ENCODE data around the gene EVC. TPM values are rescaled to one million over a fixed set of nuclear protein-coding genes. Genes with fewer than 3 reads are reported as not detected.

EVC gene
- total and polyA plus RNA-seq, 2 of the 4 experiments (the other 2 are of a cell fraction), result 16.8 to 18.9 TPM

DNA sequence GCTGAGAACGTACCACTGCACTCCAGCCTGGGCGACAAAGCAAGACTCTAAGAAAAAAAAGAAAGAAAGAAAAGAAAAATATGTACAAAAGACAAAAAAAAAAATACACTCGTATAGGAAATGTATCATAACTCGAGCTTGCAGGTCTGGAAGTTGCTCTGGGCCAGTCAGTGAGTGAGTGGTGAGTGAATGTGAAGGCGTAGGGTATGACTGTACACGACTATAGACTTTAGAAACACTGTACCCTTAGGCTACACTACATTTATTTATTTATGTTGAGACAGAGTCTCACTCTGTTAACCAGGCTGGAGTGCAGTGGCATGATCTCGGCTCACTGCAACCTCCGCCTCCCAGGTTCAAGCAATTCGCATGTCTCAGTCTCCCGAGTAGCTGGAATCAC, 32.0 kb upstream of the EVC start:
- in situ Hi-C loops (cut with MboI; ENCODE audit: low sequenced_read_pairs), result no loop called here
- no peak overlapping the region for H3K56ac ChIP-seq (ENCODE audit: extremely low read depth, insufficient read depth, low read length)
- no CpG with 5 or more reads among the region's 10 CpGs for WGBS, 2 experiments (ENCODE audit: extremely low coverage in 2 of 2, insufficient read length in 1 of 2)

More for the DNA sequence above, 32.0 kb upstream of the EVC start:
- H2BK5ac ChIP-seq (ENCODE audit: low read depth, low read length, poor library complexity, severe bottlenecking), result no peak overlapping the region
- H3K23ac ChIP-seq (ENCODE audit: low read depth, low read length), result no peak overlapping the region
- no peak overlapping the region for H2BK20ac ChIP-seq (ENCODE audit: low read depth, low read length)
- no peak overlapping the region for H3K27ac ChIP-seq (ENCODE audit: insufficient read depth, low read length)
- dilution Hi-C loops (cut with HindIII; ENCODE audit: low sequenced_read_pairs, unreplicated experiment) (no loop called here), intact Hi-C loops (cut with micrococcal nuclease) (no loop called here)
- H4K20me1 ChIP-seq (ENCODE audit: insufficient read depth, low read length), result no peaks in the 10 kb centered on the region
- no peak overlapping the region for H3K4ac ChIP-seq (ENCODE audit: low read depth, low read length)
- ATAC-seq (ENCODE audit: low read depth) (peak; percentile 90), DNase-seq (peak; percentile 87)
- H3K4me2 ChIP-seq (ENCODE audit: low read depth, low read length), result no peak overlapping the region
- H3K36me3 ChIP-seq (ENCODE audit: control insufficient read depth, insufficient read depth, low read length), result peaks cover 50% of the 10 kb centered on the region
- no peak overlapping the region for H3K4me3 ChIP-seq (ENCODE audit: insufficient read depth, low read depth, low read length)
- no TSS peak for BruUV-seq (replicated peaks)
- H3K14ac ChIP-seq (replicated peaks; ENCODE audit: low read depth, low read length), result no peak overlapping the region
- H3K9ac ChIP-seq (ENCODE audit: low read depth, low read length), result no peak overlapping the region
- no peak overlapping the region for H4K8ac ChIP-seq (ENCODE audit: low read depth in 2 of 2, low read length in 2 of 2)
- POLR2A ChIA-PET (ENCODE audit: unreplicated experiment), result no interaction called here
- H3K9me1 ChIP-seq (ENCODE audit: insufficient read depth, low read length), result peaks cover 12% of the 10 kb centered on the region; the same call in 1 of the 2 replicates
- no peaks in the 10 kb centered on the region for H3K4me1 ChIP-seq (ENCODE audit: control insufficient read depth, insufficient read depth, low read length)
- H3K18ac ChIP-seq (ENCODE audit: low read depth, low read length), result no peak overlapping the region
- no peak overlapping the region for H2BK120ac ChIP-seq (ENCODE audit: low read depth, low read length)
- TF ChIP-seq SMC3 (IDR thresholded peaks at IDR 0.05; ENCODE audit: low read depth, low read length) (no peak), RAD21 (IDR thresholded peaks at IDR 0.05; ENCODE audit: low read length) (no peak), MXI1 (IDR thresholded peaks at IDR 0.05; ENCODE audit: borderline replicate concordance, low read depth, low read length) (no peak), MAZ (IDR thresholded peaks at IDR 0.05; ENCODE audit: borderline replicate concordance, low read depth, low read length) (no peak), CHD1 (IDR thresholded peaks at IDR 0.05; ENCODE audit: low read depth, low read length) (no peak), FOS (IDR thresholded peaks at IDR 0.05; ENCODE audit: low read depth, low read length) (no peak), CEBPB (IDR thresholded peaks at IDR 0.05; ENCODE audit: low read depth, low read length) (no peak), POLR2A (IDR thresholded peaks at IDR 0.05; ENCODE audit: low read depth, low read length) (no peak), MAFK (IDR thresholded peaks at IDR 0.05; ENCODE audit: low read depth, low read length) (no peak), BHLHE40 (IDR thresholded peaks at IDR 0.05; ENCODE audit: low read depth, low read length) (no peak), RFX5 (IDR thresholded peaks at IDR 0.05; ENCODE audit: low read depth, low read length) (no peak), NFE2L2 (IDR thresholded peaks at IDR 0.05; ENCODE audit: low read depth, low read length) (no peak), RCOR1 (IDR thresholded peaks at IDR 0.05; ENCODE audit: insufficient replicate concordance, low read length) (no peak)
- TF ChIP-seq, protein P1, sequence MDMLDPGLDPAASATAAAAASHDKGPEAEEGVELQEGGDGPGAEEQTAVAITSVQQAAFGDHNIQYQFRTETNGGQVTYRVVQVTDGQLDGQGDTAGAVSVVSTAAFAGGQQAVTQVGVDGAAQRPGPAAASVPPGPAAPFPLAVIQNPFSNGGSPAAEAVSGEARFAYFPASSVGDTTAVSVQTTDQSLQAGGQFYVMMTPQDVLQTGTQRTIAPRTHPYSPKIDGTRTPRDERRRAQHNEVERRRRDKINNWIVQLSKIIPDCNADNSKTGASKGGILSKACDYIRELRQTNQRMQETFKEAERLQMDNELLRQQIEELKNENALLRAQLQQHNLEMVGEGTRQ (IDR thresholded peaks at IDR 0.05; ENCODE audit: low read depth, low read length), result no peak
- TF ChIP-seq, protein P2, sequence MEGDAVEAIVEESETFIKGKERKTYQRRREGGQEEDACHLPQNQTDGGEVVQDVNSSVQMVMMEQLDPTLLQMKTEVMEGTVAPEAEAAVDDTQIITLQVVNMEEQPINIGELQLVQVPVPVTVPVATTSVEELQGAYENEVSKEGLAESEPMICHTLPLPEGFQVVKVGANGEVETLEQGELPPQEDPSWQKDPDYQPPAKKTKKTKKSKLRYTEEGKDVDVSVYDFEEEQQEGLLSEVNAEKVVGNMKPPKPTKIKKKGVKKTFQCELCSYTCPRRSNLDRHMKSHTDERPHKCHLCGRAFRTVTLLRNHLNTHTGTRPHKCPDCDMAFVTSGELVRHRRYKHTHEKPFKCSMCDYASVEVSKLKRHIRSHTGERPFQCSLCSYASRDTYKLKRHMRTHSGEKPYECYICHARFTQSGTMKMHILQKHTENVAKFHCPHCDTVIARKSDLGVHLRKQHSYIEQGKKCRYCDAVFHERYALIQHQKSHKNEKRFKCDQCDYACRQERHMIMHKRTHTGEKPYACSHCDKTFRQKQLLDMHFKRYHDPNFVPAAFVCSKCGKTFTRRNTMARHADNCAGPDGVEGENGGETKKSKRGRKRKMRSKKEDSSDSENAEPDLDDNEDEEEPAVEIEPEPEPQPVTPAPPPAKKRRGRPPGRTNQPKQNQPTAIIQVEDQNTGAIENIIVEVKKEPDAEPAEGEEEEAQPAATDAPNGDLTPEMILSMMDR (conservative IDR thresholded peaks at IDR 0.05; ENCODE audit: low read depth, low read length), result no peak
- TF ChIP-seq, protein P3, sequence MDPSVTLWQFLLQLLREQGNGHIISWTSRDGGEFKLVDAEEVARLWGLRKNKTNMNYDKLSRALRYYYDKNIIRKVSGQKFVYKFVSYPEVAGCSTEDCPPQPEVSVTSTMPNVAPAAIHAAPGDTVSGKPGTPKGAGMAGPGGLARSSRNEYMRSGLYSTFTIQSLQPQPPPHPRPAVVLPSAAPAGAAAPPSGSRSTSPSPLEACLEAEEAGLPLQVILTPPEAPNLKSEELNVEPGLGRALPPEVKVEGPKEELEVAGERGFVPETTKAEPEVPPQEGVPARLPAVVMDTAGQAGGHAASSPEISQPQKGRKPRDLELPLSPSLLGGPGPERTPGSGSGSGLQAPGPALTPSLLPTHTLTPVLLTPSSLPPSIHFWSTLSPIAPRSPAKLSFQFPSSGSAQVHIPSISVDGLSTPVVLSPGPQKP (IDR thresholded peaks at IDR 0.05; ENCODE audit: borderline replicate concordance, low read depth, low read length), result no peak
- no peak overlapping the region for H2BK15ac ChIP-seq (ENCODE audit: low read depth, low read length)
- no peaks in the 10 kb centered on the region for H3K79me1 ChIP-seq (ENCODE audit: low read depth in 1 of 2, low read length in 2 of 2)
- H2AK9ac ChIP-seq (replicated peaks; ENCODE audit: low read depth, low read length, poor library complexity), result no peak overlapping the region
- no peaks in the 10 kb centered on the region for H3K9me3 ChIP-seq (ENCODE audit: control insufficient read depth, insufficient read depth, low read length)
- CTCF ChIA-PET, result no interaction called here
- no peak overlapping the region for H4K5ac ChIP-seq (ENCODE audit: low read depth, low read length)
- no peaks in the 10 kb centered on the region for H3K27me3 ChIP-seq (ENCODE audit: control insufficient read depth, insufficient read depth, low read length)
- no peak overlapping the region for H2AFZ ChIP-seq (replicated peaks; ENCODE audit: low read length, poor library complexity)
- H4K91ac ChIP-seq (ENCODE audit: insufficient read depth, low read depth, low read length), result no peak overlapping the region
- H2AK5ac ChIP-seq (ENCODE audit: low read depth, low read length), result no peak overlapping the region

All from IMR-90 (cell line).